ENCODE data around the gene ITGA3. TPM values are rescaled to one million over a fixed set of nuclear protein-coding genes. Genes with fewer than 3 reads are reported as not detected.

The ITGA3 gene
- 411 to 486 TPM (median 441 TPM) in 5 replicates for total RNA-seq (2022; extraction: Qiagen RNA extraction; ENCODE audit: low read depth)

GRCh38 chr17:50055426-50056216, at the start of gene ITGA3:
Gene ITGA3 (plus strand): TSS chr17:50056110. CDS start chr17:50056440, 330 bp downstream.

GRCh38 chr17:50094753-50095619, 39.1 kb downstream of the ITGA3 start, which contains the start of gene PDK2:
Gene PDK2 (plus strand): TSS chr17:50095351. CDS start chr17:50095436, 85 bp downstream.

GRCh38 chr17:50129728-50130558, 74.0 kb downstream of the ITGA3 start, which contains the start of gene SAMD14:
Gene SAMD14 (minus strand): TSS chr17:50130160. CDS start chr17:50124959, 5,201 bp downstream.

Other genes starting within 250 kb of the ITGA3 start
- not detected in 5 replicates for gene TAC4, start 208.0 kb upstream of the ITGA3 start, total RNA-seq (2022; extraction: Qiagen RNA extraction; ENCODE audit: low read depth)
- 1.4 to 3.2 TPM (median 2.6 TPM) in 5 replicates for gene DLX4, start 86.9 kb upstream of the ITGA3 start, total RNA-seq (2022; extraction: Qiagen RNA extraction; ENCODE audit: low read depth)
- 0.14 to 0.23 TPM (median 0.19 TPM) in 5 replicates for gene DLX3, start 60.9 kb upstream of the ITGA3 start, total RNA-seq (2022; extraction: Qiagen RNA extraction; ENCODE audit: low read depth)
- 11.3 to 19.7 TPM (median 17.8 TPM) in 5 replicates for gene PDK2, start 39.2 kb downstream of the ITGA3 start, total RNA-seq (2022; extraction: Qiagen RNA extraction; ENCODE audit: low read depth)
- 0.22 to 0.85 TPM (median 0.35 TPM) in 5 replicates for gene SAMD14, start 74.0 kb downstream of the ITGA3 start, total RNA-seq (2022; extraction: Qiagen RNA extraction; ENCODE audit: low read depth)
- 47.0 to 62.9 TPM (median 59.0 TPM) in 5 replicates for gene PPP1R9B, start 94.6 kb downstream of the ITGA3 start, total RNA-seq (2022; extraction: Qiagen RNA extraction; ENCODE audit: low read depth)
- 0.84 to 1.9 TPM (median 1.5 TPM) in 5 replicates for gene SGCA, start 109.9 kb downstream of the ITGA3 start, total RNA-seq (2022; extraction: Qiagen RNA extraction; ENCODE audit: low read depth)
- gene COL1A1, start 145.5 kb downstream of the ITGA3 start, total RNA-seq (2022; extraction: Qiagen RNA extraction; ENCODE audit: low read depth): 6.9 to 12.8 TPM (median 10.5 TPM) in 5 replicates
- 24.5 to 28.2 TPM (median 27.3 TPM) in 5 replicates for gene TMEM92, start 218.4 kb downstream of the ITGA3 start, total RNA-seq (2022; extraction: Qiagen RNA extraction; ENCODE audit: low read depth)